PC-9 (cell line): ENCODE data around the gene PRKCH.

ENCODE experiments used
- CTCF ChIP-seq: fragments of 200-600 bp; sonication (generic); conservative IDR thresholded peaks from 2 replicates; pipeline ENCODE4 v1.6.1; 2017; ENCODE audit warnings: mixed run types, antibody characterized with exemption, mild to moderate bottlenecking, moderate library complexity
- EZH2 ChIP-seq: fragments of 200-600 bp; sonication (generic); IDR thresholded peaks from 2 replicates; pipeline ENCODE4 v1.8.0; 2017; ENCODE audit warnings: antibody characterized with exemption, low read depth

DNA sequence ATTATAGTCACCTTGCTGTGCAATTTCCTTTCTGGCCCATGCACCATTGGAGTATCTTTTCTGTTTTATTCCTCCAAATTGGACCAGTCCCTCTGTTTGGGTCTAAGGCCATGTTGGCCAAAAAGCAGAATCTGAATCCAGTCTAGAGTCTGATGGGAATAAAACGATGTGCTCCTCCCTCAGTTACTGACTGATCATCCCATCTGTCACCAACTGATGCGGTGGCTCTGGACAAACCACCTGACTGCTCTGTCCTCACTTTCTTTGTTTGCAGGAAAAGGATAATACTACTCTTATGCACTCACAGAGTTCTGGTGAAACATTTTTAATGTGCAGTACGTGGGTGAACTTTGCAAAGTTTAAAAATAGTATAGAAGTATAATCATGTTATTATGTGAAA is 253.7 kb downstream of the PRKCH start:
- TF ChIP-seq CTCF = no peak
- TF ChIP-seq EZH2 = no peak
